H1 (cell line): ENCODE measurements around the gene GZF1. TPM values are rescaled to one million over a fixed set of nuclear protein-coding genes. Genes with fewer than 3 reads are reported as not detected.

Experiments used
- BCL11A ChIP-seq, 2 experiments: IDR thresholded peaks; one replicate each; pipeline ENCODE4 v1.6.1; 2011; ENCODE audit warnings: low read depth in 2 of 2, low read length in 2 of 2, mild to moderate bottlenecking in 2 of 2
- CBX5 ChIP-seq: fragments of 300-800, 300-1000 bp; sonication (generic); IDR thresholded peaks from 2 replicates; pipeline ENCODE4 v1.7.1; 2016; ENCODE audit warnings: antibody characterized with exemption, low read length, low read depth
- CEBPB ChIP-seq: IDR thresholded peaks from 2 replicates; pipeline ENCODE4 v1.6.1; 2012; ENCODE audit warnings: low read depth, low read length
- CHD2 ChIP-seq: IDR thresholded peaks from 2 replicates; pipeline ENCODE4 v1.6.1; 2012; ENCODE audit warnings: low read length, improper control_type of control experiment
- KDM4A ChIP-seq: IDR thresholded peaks from one replicate; pipeline ENCODE4 v1.7.1; 2012; ENCODE audit warnings: low read depth, mild to moderate bottlenecking, moderate library complexity, low read length, inconsistent platforms; ENCODE audit not compliant: severe bottlenecking
- KDM5A ChIP-seq: fragments of 200-600 bp; IDR thresholded peaks from 2 replicates; pipeline ENCODE4 v1.7.1; 2012; ENCODE audit warnings: mild to moderate bottlenecking, low read length, inconsistent platforms, mixed read lengths
- RNF2 ChIP-seq: fragments of 200-900, 300-1000 bp; sonication (generic); IDR thresholded peaks from 2 replicates; pipeline ENCODE4 v1.7.1; 2016; ENCODE audit warnings: borderline replicate concordance, low read depth, mild to moderate bottlenecking, antibody characterized with exemption, low read length; ENCODE audit not compliant: poor library complexity, severe bottlenecking; ENCODE audit errors: missing control alignments
- SAP30 ChIP-seq: fragments of 300-600 bp; sonication (generic); IDR thresholded peaks from 2 replicates; pipeline ENCODE4 v1.7.1; 2012; ENCODE audit warnings: low read length, moderate library complexity, mild to moderate bottlenecking, inconsistent platforms; ENCODE audit not compliant: insufficient read depth, insufficient replicate concordance
- ZNF274 ChIP-seq: IDR thresholded peaks from 2 replicates; pipeline ENCODE4 v1.7.0; 2012; ENCODE audit warnings: low read length, borderline replicate concordance; ENCODE audit errors: extremely low read depth
- polyA plus RNA-seq, 7 experiments: library from polyadenylated mRNA; depleted of rRNA in 3 of 7; stranded (reverse) in 5 of 7; unstranded in 2 of 7; fragments of >200 nt in 5 of 7; fragments of 200-250 nt in 2 of 7; gene quantifications; 1 replicate in 5 of 7; 2 replicates in 1 of 7; 4 replicates in 1 of 7; pipeline versions ENCODE4 v1.2.1 to v1.2.3, GENCODE V29; 2011 to 2013; ENCODE audit warnings: missing spikeins in 2 of 7, mixed read lengths in 2 of 7
- total RNA-seq: library from RNA; stranded (reverse); fragmentation: NEBNext Ultra II Directional; extraction: Animal tissue kit (Norgen Biotek cat#: 25700); gene quantifications from 2 replicates; pipeline ENCODE4 v1.2.1, GENCODE V29; 2021

Gene GZF1
- total and polyA plus RNA-seq, 2 of the 8 experiments (the other 6 are each of a cell fraction or from before 2014, with no cell fraction given), result 8.2 to 11.9 TPM

- no peak for TF ChIP-seq SAP30
- TF ChIP-seq BCL11A (IDR thresholded peaks at IDR 0.05; ENCODE audit: low read depth in 2 of 2, low read length in 2 of 2), result no peak
- no peak for TF ChIP-seq CBX5
- no peak for TF ChIP-seq ZNF274
- no peak for TF ChIP-seq CHD2
- no peak for TF ChIP-seq CEBPB
- no peak for TF ChIP-seq KDM4A
- no peak for TF ChIP-seq KDM5A
- TF ChIP-seq RNF2, result no peak
Observed at GRCh38 chr20:23374441-23374840, 12.5 kb downstream of the GZF1 start (continued).
